ENCODE data around the gene ZSWIM1.

GRCh38 chr20:45857114-45857881, 23.7 kb upstream of the ZSWIM1 start, which contains the start of the genes ACOT8 and ZSWIM3:
- no peak for TF ChIP-seq EZH2phosphoT487 (IDR thresholded peaks at IDR 0.05; ENCODE audit: insufficient read depth, low read depth)
- TF ChIP-seq EZH2 (IDR thresholded peaks at IDR 0.05; ENCODE audit: insufficient read depth, poor library complexity, severe bottlenecking): no peak

Measured in GM23248 (cell line).